ENCODE results near the gene IFNA14.
"Not testable (repeated sequence)": the region's sequence is repeated elsewhere in the genome, so short reads cannot be mapped to it uniquely, and the experiment has no call there.

IFNA14 gene

GRCh38 chr9:21217211-21217610 lies 22.6 kb downstream of the IFNA14 start, which contains the start of gene IFNA16:
Gene IFNA16 (minus strand): TSS chr9:21217311. CDS start chr9:21217305, 6 bp downstream.
- FAIRE-seq; DNase-seq (ENCODE audit: low spot score): not testable (repeated sequence)

- FAIRE-seq; DNase-seq (ENCODE audit: low spot score): not testable (repeated sequence)
These were observed 26.1 kb downstream of the IFNA14 start for GRCh38 chr9:21213411-21214326.

- FAIRE-seq: not testable (repeated sequence)
These were observed 27.6 kb downstream of the IFNA14 start for GRCh38 chr9:21212160-21212559.

GRCh38 chr9:21210782-21211181 lies 29.0 kb downstream of the IFNA14 start:
- not testable (repeated sequence) for DNase-seq (ENCODE audit: low spot score); FAIRE-seq

More at GRCh38 chr9:21212160-21212559, 27.6 kb downstream of the IFNA14 start:
- not testable (repeated sequence) for DNase-seq (ENCODE audit: low spot score)

- FAIRE-seq: no peak
These were observed 29.5 kb downstream of the IFNA14 start for GRCh38 chr9:21210311-21210710.

GRCh38 chr9:21207043-21207442 lies 32.8 kb downstream of the IFNA14 start, which contains the start of gene IFNA10:
Gene IFNA10 (minus strand): TSS chr9:21207143. CDS start chr9:21207097, 46 bp downstream.
- not testable (repeated sequence) for FAIRE-seq; DNase-seq (ENCODE audit: low spot score)

More at GRCh38 chr9:21210311-21210710, 29.5 kb downstream of the IFNA14 start:
- DNase-seq (ENCODE audit: low spot score): no peak

- DNase-seq (ENCODE audit: low spot score) (no peak), FAIRE-seq (no peak)
These were observed 34.6 kb downstream of the IFNA14 start for GRCh38 chr9:21205204-21205603.

GRCh38 chr9:21202105-21202504 lies 37.7 kb downstream of the IFNA14 start, which contains the start of gene IFNA7:
Gene IFNA7 (minus strand): TSS chr9:21202205. CDS start chr9:21202165, 40 bp downstream.
- not testable (repeated sequence) for FAIRE-seq

GRCh38 chr9:21194867-21195776 lies 44.7 kb downstream of the IFNA14 start:
- not testable (repeated sequence) for DNase-seq (ENCODE audit: low spot score); FAIRE-seq

More at GRCh38 chr9:21202105-21202504, 37.7 kb downstream of the IFNA14 start, which contains the start of gene IFNA7:
- not testable (repeated sequence) for DNase-seq (ENCODE audit: low spot score)
